SIG-M5 (cell line): ENCODE measurements around the gene USP15.

Source experiments
- DNase-seq: peaks from one replicate; lab custom pipeline; 2025; lab: John Stamatoyannopoulos, UW

The USP15 gene

DNA sequence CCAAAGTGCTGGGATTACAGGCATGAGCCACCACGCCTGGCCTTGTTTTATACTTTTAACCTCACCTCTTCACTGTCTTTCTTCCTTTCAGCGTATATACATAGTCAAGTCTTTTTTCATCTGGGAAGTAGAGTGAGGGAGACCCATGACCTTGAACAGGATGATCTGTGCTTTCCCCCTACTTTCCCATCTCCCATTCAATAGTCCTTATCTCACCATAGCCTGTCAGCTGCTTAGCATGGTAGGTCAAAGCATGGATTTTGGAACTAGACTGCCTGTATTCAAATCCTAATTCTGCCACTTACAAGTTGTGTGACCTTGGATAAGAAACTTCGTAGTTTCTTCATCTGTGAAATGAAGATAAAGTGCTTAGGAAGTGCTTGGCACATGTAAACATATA is 110.0 kb downstream of the USP15 start:
- DNase-seq, result no peak

DNA sequence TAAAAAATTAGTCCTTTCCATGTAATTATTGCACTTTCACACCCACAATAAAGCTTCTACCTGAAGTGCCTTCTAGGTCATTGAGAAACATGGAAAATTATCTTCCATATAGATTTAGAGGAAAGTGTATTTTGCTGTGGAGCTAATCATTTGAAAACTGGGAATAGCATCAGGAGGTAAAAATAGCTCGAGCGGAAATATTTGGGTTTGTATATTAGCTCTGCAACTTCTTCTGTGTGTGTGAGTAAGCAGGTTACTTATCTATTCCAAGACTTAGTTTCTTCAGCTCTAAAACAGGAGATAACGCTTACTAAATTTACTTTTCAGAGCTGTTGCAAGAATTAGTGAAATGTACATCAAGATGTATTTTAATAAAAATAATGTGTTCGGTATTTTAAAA is 111.5 kb downstream of the USP15 start:
- DNase-seq, result no peak

DNA sequence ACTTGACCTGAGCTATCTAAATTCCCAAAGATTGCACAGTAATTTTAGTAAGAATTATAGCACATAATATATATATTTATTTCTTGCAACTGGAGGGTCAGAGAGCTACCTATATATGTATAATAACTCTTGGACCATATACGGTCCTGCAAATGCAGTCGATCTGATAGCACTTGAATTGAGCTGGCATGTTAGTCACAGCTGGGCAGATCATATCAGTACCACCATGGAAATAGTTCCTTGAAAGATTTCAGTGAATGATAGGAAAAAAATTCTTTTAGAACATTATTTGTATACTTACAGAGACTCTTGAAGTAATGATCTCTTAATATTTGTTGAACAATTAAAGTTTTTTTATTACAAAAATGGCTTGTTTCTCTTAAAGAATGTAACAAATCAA is 111.9 kb downstream of the USP15 start:
- no peak for DNase-seq

DNA sequence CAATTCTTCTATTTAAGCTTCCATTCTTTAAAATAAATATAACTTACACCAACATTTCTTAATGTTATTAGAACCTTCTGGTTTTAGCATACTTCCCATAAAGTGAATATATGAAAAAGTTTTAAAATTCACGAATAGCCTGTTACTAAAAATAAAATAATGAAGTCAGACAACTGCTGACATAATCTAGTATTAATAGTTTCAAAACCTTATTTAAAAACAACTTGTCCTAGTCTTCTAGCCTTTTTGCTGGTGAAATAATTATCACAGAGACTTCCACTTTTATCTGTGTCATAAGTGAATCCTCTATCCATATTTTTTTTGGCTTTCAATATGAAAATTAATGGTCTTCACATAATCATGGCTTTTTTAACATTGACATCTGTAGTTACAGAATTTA is 112.6 kb downstream of the USP15 start:
- DNase-seq, result no peak

DNA sequence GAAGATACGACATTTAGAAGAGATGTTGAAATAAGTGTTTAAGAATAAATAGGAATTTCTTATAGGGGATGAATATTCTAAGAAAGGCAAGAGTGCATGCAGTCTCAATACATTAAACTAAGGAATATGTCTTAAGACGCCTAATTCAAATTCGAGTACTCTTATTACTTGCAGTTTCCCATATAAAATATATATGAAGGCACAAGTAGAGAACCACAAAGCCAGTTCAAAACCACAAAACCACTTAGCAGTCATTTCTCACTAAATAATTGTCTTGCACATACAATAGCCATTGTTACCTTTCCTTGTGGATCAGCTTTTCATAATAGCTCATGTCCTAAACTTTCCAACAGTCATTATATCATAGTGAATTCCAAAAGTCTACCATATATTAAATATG is 115.4 kb downstream of the USP15 start:
- no peak for DNase-seq

DNA sequence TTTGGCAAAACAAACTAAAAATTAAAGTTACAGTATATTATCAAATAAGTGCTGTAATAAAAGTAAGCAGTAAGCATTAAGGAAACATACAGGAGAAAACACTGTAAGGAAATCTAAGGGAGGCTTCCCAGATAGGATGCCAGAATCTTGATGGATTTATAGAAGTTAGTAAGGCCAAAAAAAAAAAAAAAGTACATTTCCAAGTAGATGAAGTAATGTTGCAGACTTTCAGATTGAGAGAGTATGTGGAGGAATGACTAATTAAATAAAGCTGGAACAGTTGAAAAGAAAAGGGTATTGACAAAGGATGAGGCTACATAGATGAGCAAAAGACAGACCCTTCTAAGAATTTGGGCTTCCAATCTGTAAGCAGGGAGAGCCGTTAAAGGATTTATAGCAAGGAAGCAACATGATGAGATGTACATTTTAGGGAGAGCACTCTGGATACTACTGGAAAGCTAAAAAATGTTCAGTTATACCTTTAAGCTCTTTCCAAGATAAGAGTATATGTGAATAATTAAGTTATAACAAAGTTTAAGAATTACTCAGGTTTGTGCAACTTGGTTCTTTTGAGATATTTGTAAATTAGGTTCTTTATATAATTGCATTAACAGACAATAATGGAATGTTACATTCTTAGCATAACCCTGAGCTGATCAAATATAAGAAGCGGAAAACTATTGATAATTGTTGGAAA is 119.0 kb downstream of the USP15 start:
- no peak for DNase-seq

DNA sequence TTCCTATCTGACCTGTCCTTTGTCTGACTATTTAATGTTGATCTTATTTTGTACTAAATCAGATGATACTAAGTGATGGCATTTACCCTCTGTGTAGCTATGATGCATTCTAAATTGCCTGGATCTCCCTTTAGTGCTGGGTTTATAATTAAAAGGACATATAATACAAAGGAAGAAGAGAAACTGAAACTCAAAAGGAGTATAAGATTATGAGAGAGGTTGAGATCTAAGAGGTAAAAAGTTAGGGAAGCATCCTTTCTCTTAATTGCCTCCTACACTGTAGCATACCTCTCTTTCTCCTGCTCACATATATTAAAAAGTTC is 119.5 kb downstream of the USP15 start:
- DNase-seq, result no peak

DNA sequence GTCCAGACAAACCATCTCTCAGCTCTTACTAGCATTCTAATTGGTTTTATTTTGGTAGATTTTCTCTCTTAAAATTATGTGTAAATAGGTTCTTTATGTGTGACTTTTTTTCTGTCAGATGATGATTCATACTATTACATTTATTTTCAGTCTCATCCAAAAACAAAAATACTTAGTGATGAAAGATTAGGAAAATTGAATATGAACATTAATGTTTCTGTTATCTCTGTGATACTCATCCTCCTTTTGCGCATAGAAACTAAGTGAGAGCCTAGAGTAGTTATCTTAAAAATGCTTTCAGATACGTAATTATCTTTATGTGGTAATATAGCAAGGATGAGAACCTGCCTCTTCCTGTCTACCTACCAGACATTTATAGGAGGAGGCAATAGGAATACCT is 122.3 kb downstream of the USP15 start:
- no peak for DNase-seq

DNA sequence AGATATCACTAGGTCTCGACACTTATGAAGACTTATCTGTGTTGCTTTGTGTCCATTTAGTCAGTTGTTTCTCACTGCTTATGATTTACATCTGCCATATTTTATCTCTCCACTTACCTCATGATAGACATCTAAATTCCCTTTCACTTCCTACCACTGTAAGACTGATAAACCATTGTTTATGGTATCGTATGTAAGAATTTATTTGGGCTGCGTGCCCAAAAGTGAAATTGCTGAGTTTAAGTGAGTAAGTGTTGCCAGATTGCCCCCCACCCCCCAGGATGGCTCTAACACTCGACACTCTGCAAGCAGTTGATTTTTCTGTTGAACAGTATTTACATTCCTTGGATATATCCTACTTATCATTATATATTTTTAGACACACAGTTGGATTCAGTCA is 136.5 kb downstream of the USP15 start:
- DNase-seq, result no peak

DNA sequence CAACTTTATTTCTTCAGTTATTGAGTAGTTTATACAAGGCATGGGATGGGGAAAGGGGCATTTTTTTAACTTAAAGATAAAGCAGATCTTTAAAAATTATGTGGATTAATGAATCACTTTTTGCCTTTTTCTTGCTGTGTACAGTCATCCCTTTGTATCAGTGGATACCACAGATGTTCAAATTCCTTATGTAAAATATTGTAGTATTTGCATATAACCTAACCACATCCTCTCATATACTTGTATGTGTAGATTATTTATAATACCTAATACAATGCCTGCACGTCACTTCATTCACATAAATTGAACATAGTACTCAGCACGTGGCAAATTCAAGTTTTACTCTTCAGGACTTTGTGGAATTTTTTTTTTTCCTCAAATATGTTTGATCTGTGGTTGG is 139.9 kb downstream of the USP15 start:
- no peak for DNase-seq

DNA sequence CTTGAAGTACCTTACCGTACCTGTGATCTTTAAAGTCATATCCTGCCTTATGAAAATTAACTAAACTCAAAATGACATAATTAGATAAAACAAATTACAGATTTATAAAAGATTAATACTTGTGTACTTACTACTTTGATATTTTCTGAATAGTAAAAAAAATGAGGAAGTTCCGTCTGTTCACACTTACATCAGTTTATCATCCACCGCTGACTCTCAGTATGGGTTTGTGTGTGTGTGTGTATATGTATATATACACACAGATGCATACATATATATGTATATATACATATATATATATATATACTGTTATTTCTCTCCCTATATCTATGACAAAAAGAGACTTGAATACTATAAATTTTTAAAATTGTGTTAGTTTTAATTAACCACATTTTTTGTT is 141.4 kb downstream of the USP15 start:
- no peak for DNase-seq

DNA sequence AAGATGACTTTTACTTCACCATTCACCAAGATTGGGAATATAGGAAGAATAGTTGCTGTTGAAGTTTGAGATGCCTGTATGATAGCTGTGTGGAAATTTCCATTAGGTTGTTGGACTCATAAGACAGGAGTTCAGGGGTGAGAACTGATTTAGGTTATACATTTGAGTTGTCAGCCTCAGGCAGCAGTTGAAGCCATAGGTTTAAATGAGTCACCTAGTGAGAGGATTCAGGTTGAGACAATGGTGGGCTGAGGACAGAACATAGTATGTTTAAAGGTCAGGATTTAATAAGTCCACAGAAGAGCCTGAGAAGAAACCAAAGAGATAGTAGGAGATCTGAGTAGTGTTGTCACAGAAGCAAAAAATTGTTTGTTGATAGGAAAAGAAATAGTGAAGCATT is 142.8 kb downstream of the USP15 start:
- DNase-seq, result no peak

DNA sequence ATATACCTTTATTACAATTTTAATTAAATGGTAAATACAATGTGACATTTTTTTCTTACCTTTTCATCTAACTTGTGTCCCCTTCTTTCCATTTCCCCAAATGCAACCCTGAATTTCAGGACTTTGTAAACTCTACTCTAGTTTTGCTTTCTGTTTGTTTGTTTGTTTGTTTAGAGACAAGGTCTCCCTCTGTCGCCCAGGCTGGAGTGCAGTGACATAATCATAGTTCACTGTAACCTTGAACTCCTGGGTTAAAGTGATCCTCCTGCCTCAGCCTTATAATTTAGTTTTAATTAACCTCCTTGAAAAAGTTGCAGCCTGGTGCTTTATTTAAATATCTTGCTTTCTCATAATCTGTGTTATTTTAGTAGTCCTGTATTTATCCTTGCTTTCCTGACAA is 147.4 kb downstream of the USP15 start:
- no peak for DNase-seq

DNA sequence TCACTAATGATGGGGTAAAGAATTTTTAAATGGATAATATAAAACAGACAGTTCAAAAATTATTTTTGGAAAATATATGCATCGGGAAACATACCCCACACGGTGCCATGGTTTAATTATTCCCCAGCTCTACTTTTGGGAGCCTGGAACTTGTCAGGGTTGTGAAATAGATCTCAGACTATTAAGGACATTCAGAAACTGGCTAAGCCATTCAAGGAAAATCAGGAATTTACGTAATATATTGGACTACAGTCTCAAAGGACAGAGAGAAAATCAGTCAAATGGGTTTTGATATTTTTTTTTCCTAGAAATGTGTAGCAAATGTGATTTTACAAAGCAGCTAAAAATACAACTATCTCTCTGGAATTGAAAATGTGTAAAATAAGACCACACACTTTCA is 148.9 kb downstream of the USP15 start:
- DNase-seq, result no peak

DNA sequence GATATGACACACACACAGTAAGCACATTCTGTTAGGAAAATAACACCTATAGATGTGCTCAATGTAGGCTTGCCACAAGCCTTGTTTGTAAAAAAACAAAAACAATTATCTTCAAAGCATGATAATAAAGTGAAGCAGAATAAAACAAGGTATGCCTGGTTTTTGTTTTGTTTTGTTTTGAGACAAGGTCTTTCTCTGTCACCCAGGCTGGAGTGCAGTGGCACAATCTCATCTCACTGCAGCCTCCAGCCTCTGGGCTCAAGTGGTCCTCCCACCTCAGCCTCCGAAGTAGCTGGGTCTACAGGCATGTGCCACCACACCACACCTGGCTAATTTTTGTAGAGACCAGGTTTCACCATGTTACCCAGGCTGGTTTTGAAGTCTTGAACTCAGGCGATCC is 154.0 kb downstream of the USP15 start:
- no peak for DNase-seq

DNA sequence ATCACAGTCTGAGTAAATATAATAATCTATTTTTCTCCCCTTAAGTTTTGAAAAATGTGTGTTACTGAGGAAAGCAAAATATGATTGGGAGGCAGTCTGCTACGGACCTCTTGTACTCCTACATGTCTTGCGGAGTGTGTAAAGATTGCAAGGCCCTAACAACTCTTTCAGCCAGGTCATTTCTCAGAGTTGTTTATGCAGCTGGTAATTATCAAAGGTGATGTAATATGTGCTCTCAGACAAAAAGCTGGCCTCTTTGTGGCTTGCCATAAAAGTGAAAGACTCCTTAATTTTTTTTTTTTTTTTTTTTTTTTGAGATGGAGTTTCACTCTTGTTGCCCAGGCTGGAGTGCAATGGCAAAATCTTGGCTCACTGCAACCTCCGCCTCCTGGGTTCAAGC is 165.9 kb downstream of the USP15 start:
- DNase-seq, result no peak

DNA sequence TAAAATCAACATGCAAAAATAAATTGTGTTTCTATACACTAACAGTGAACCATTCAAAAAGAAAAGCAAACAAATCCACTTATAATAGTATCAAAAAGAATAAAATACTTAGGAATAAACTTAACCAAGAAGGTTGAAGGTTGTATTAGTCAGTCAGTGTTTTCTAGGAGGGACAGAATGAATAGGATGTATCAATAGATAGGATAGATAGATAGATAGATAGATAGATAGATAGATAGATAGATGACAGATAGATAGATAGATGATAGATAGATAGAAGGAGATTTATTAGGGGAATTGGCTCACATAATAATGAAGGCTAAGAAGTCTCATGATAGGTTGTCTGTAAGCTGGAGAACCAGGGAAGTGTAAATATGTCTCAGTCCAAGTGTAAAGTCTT is 169.3 kb downstream of the USP15 start:
- no peak for DNase-seq

DNA sequence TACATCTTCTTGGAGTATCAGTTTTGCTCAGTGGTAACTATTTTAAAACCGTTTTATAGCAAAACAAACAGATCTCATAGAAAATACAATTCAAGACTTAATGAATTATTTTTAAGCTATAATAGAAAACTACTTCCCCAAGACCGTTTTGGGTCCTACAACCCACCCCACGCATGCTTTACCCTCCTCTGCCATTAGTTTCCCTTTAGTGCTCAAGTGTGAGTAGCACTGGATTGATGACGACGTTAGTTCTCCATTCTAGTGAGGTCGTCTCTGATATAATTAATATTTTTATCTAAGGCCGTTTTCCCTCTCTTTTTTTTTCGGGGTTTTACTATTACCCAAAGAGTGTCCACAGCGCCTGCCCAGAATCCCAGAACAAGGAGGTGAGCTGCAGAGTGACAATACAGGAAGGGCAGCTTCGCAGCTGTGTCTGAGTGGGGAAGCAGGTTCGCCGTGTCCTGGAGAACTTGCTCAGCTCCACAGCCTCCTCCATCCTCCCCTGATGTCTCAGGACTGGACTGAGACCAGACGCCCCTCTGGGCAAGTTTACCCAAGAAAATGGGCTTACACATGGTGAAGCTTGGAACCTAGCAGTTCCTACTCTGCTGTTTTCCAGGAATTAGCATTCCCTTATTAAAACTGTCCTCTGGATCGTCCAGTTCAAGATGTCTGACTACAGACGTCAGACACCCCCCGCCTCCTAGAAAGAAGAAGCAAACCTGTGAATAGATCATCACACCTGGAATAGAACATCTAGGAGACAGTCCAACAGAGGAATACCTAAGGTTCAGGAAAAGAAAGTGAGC is 174.5 kb downstream of the USP15 start:
- DNase-seq, result no peak

DNA sequence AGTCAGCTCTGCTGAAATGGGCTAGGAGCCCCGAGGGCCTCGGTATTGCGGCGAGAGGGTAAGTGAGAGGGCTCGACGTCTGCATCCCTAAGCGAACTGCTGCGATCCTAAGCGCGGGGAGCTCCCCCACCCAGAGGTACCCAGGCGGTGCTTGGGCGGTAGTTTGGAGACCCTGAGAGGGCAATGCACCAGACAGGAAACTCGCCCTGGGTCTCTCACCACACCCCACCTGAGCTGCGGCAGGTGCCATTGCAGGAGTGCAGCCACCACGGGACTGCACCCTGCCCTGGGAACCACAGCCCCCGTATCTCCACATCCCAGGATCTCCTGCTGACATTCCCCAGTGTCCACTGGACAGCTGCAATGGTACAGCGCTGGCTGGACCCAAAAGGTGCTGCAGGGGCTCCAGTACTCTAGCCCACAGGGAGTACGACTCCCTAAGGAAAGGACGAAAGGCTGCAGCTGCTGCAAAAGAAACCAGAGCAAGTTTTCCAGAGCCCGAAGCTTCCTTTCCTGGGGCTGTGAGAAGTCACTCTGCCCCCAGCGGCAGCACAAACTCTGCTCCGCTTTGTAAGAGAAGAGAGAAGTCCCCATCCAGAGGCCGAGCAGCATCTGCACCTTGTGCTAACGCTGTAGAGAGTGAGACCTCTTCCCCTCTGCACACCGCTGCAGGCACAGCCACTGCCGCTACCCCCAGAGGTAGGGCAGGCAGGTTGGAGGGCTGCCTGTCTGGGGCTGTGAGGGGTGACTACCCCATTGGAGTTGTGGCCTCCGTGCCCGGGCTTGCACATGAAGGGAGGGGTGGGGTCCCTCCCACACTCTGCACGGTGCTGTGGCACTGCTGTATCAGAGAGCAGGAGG is 175.3 kb downstream of the USP15 start:
- no peak for DNase-seq

DNA sequence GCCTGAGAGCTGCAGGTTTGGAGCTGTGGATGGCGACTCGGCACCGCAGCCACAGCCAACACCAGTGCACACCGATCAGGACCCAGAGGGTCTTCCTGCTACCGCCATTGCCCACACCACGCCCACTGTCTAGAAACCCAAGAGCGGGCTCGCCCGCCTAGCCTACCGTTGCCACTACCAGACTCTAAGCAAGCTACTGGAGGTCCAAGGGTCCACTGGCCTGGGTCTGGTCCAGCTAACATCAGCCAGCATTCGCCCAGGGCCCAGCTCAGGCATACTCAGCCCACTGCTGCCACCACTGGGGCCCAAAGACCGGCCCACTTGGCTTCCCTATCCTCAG is 175.9 kb downstream of the USP15 start:
- DNase-seq, result no peak

DNA sequence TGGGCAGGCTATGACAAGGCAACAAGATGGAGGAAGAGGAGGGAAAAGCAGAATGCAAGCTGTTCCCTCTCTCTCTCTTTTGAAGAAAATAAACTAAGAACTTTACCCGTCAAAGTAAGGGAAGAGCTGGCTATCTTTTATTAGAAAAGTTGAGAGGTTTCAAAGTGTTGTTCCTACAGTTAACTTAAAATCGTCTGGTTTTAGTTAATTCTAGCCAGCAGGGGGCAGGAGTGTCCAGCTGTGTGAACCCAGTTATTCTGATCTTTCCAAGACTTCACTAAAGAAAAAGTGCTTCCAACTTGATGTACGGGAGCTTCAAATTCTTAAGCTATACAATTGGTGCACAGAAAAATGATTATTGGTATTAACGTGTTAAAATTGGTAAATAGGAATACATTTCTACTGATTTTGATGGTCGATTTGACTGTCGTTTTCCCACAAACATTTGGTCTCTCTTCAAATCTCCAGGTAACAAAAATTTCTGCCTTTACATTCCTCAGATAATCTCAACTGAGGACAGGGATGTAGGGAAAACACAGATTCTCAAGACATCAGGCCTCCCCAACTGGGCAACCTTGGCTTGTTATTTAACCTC is 178.0 kb downstream of the USP15 start:
- no peak for DNase-seq

DNA sequence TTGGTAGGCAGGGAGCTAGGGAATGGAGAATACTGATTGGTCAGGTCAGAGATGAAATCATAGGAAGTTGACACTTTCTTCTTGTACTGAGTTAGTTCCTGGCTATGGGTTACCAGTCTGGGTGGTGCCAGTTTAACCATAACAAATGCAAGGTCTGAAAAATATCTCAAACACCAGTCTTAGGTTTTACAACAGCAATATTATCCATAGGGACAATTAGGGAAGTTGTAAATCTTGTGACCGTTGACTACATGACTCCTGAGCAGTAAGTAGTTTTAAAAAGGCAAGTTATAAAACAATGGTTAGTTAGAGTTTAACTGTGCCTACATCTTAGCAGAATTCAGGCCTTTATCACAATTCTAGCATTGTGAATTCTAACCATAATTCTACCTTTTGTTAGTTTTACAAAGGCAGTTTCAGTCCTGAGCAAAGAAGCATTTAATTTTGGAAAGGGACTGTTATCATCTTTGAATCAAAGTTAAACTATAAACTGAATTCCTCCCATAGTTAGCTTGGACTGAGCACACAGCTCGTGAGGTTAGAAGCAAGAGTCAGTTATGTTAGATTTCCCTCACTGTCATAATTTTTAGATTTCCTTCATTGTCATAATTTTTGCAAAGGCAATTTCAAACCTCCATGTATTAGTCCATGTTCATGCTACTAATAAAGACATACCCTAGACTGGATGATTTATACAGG is 186.7 kb downstream of the USP15 start:
- DNase-seq, result no peak
